HL-60/S4 treated with retinoic acid at 250 ng/mL for 4 days and 3 days (cell line): ENCODE results near the gene C20orf96.

Experiments
- in situ Hi-C: fragments of 300-500 bp; cut with MboI; formaldehyde crosslinking; loops from 2 replicates; pipeline ENCODE4 v1.7.0; 2022; ENCODE audit warnings: low sequenced_read_pairs

C20orf96 gene

GRCh38 chr20:312067-312466 is 21.5 kb upstream of the C20orf96 start:
- in situ Hi-C loops, result no loop called here

- in situ Hi-C loops, result no loop called here
Measured at GRCh38 chr20:311609-312008, 21.1 kb upstream of the C20orf96 start.

GRCh38 chr20:310645-311044 is 20.1 kb upstream of the C20orf96 start:
- in situ Hi-C loops, result no loop called here

- in situ Hi-C loops, result no loop called here
Measured at GRCh38 chr20:309841-310644, 19.5 kb upstream of the C20orf96 start.

- in situ Hi-C loops, result no loop called here
Measured at GRCh38 chr20:309306-309840, 18.8 kb upstream of the C20orf96 start.

GRCh38 chr20:308427-309038 is 18.0 kb upstream of the C20orf96 start:
- in situ Hi-C loops, result no loop called here

GRCh38 chr20:305745-306144 is 15.2 kb upstream of the C20orf96 start:
- in situ Hi-C loops, result no loop called here

GRCh38 chr20:301886-302848 is 11.6 kb upstream of the C20orf96 start:
- in situ Hi-C loops, result no loop called here

GRCh38 chr20:300345-300990 is 9.9 kb upstream of the C20orf96 start:
- in situ Hi-C loops, result no loop called here

- in situ Hi-C loops, result no loop called here
Measured at GRCh38 chr20:298776-299391, 8.3 kb upstream of the C20orf96 start.

- in situ Hi-C loops, result no loop called here
Measured at GRCh38 chr20:297925-298775, 7.6 kb upstream of the C20orf96 start.

GRCh38 chr20:297098-297924 is 6.8 kb upstream of the C20orf96 start, which contains the start of gene ZCCHC3:
Gene ZCCHC3, plus strand, starts transcription at chr20:297570. Its CDS starts 17 bp downstream, at chr20:297587.
- in situ Hi-C loops, result no loop called here

- in situ Hi-C loops, result no loop called here
Measured at GRCh38 chr20:295804-296203, 5.3 kb upstream of the C20orf96 start.

GRCh38 chr20:294602-295001 is 4.1 kb upstream of the C20orf96 start:
- in situ Hi-C loops, result no loop called here

GRCh38 chr20:289693-290083 is 862 bp downstream of the C20orf96 start:
- in situ Hi-C loops, result no loop called here

GRCh38 chr20:288956-289692 is 1.4 kb downstream of the C20orf96 start:
- in situ Hi-C loops, result no loop called here

GRCh38 chr20:286508-286907 is 4.0 kb downstream of the C20orf96 start:
- in situ Hi-C loops, result no loop called here

GRCh38 chr20:284172-284571 is 6.4 kb downstream of the C20orf96 start:
- in situ Hi-C loops, result no loop called here
